HG03520 (cell line): ENCODE data around the gene INMT.

Experiments
- ATAC-seq: cut with Tn5 transposase; IDR thresholded peaks from one replicate; pipeline ENCODE4 v1.9.1; 2021; ENCODE audit warnings: mild to moderate bottlenecking, moderate library complexity; ENCODE audit not compliant: unreplicated experiment

The INMT gene

DNA sequence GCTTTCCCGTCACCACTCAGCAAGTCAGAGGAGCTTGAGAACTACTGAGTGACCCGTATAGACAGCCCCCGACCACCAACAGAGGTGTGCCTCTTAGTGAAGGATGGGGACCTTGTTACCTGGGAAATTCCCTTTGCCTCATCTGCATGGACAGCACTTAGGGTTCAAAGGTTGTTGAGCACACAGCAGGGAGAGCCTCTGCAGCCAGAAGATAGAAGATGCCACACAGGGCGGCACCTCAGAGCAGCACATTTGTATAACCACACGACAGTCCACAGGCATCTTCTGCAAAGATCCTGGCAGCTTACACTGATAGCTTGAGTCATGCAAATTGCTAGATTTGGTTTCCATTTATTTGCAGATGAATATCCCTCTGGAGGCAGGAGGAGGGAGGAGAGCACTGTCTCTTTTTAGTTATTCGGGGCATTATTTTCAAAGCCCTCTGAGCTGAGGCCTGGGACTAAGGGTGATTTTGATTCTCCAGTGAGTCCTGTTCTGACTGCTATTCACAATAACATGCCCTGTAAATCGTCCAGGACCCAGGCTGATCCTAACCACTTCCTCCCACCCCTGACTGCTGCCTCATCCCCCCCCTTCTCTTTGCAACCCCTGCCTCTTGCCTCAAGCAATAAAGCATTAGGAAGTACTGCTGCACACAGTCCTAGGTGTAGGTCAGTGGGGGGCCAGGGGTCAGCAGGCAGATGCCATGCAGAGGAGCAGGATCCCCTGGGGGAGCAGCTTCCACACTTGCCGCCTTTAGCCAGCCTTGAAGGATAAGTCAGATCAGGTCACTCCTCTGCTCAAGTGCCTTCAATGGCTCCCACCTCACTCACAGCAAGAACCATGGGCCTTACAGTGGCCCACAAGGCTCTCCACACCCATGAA is 24.6 kb upstream of the INMT start:
- ATAC-seq: no peak

- ATAC-seq: no peak
Measured at GRCh38 chr7:30728591-30729100, 23.3 kb upstream of the INMT start.

GRCh38 chr7:30729642-30730041 is 22.3 kb upstream of the INMT start:
- ATAC-seq: no peak

GRCh38 chr7:30730097-30730496 is 21.8 kb upstream of the INMT start:
- no peak for ATAC-seq

GRCh38 chr7:30730996-30731395 is 20.9 kb upstream of the INMT start:
- no peak for ATAC-seq

DNA sequence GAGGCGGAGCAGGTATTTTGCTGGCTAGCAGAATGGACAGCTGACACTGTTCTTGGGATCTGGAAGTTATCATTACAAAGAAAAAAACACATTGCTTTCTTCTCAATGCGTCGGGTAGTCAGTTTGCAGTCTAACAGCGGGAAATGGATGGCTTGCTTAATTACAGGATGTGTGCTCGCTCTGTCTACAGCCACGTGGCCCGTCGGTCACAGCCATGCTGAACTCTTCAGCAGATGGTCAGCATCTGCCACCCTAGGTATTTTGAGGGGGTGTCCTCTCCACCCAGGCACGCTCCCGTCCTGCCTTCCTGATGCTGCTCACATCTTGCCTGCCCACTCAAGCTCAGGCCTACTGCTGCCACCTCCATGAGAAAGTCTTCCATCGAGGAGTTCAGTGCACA is 20.4 kb upstream of the INMT start:
- no peak for ATAC-seq

DNA sequence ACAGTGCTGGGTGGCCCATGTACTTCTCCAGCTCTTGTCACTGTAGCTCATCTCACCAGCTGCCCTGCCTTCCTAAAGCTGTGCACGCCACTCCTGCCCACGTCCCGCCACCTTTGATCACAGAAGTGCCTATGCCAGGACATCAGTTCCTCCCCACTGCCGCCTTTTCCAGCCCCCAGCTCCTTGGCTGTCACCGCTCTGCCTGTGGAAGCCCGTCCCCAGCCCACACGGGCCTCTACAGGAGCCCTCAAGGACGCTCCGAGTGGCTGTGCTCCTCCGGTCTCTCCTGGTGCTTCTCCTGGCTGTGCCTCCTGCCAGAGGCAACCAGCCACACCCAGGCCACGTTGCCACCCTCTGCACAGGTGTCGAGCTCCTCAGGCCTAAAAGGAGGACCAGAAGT is 19.3 kb upstream of the INMT start:
- no peak for ATAC-seq

- ATAC-seq: no peak
Measured at GRCh38 chr7:30733216-30733615, 18.7 kb upstream of the INMT start.

DNA sequence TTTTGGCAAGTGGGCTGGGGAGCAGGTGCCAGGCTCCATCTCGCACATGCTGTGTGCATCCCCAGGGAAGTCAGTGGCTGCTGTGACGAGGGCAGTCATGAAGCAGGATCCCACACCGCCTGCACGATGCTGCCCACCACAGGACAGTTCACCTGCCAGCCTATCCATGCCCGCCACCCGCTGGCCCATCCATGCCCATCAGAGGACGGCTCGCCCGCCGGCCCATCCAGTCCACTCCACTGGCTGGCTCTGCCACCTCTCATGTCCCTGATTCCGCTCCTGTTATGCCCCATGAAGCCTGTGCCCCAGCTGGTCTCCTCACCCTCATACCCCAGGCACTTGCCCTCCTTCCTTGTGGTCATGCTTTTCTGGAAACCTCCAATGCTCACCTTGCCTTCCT is 18.2 kb upstream of the INMT start:
- no peak for ATAC-seq

DNA sequence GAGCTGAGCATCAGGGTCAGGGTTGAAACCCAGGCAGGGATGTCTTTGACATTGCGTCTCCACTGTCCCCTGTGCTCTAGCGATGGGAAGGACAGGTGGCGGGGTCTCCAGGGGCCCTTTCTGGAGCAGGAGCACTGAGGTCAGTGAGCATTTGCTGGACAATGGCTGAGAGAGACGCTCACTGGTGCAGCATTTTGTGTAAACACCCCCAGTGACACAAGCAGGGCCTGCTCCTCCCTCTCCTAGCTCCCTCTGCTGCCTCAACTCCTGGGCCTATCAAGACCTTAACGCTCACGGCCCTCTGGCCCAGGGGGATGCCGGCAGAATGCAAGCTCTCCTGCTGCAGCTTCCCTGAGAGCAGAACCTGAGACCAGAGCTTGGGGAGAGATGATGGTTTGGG is 17.4 kb upstream of the INMT start:
- no peak for ATAC-seq

GRCh38 chr7:30735631-30736030 is 16.3 kb upstream of the INMT start:
- ATAC-seq: no peak

DNA sequence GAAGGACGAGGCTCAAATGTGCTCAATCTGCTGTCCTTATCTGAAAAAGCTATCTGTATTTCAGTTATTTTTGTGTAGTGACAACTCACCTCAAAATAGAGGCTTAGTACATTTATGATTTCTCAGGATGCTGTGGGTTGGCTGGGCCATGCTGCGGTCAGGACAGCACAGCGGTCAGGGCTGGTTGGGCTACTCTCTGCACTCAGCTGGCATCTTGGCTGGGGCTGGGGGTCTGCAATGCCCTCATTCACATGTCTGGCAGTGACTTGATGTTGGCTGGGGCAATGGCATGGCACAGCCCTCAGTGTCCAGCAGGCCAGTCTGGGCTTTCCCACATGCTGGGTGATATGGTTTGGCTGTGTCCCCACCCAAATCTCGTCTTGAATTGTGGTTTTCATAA is 15.6 kb upstream of the INMT start:
- ATAC-seq: no peak

DNA sequence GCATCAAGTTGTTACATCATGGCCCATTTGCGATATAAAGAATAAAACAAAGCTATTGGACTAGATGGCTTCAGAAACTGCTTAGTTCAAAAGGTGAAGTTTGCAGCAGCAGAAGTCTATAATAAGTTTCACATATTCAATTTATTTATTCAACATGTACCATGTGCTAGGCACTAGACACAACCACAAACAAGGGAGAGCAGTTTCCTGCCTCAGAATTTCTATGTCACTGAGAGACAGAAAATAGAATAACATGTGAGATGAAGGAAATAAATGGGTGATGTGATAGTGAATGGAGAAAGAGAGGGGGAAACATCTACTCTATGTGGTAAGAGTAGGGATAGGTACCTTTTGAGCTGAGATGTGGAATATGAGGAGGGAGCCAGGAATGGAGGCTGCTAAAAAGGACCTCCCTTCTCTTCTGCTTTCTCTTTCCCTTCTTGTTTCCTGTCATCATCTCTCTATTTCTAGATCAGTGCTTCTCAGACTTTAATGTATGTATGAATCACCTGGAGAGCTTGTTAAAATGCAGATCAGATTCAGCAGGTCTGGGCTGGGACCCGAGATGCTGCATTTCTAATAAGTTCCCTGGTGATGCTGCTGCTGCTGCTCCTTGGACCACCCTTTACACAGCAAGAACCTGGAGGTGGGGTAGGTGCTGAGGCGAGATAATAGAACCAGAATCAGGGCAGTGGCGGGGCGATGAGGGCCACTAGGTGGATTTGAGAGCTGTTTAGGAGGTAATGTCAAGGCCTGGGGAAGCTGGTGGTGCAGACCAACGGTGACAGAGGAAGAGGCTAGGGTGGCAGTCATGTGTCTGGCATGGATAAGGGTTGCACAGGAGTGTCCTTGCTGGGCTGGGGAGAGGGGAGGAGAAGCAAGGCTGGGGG is 13.7 kb upstream of the INMT start:
- no peak for ATAC-seq

DNA sequence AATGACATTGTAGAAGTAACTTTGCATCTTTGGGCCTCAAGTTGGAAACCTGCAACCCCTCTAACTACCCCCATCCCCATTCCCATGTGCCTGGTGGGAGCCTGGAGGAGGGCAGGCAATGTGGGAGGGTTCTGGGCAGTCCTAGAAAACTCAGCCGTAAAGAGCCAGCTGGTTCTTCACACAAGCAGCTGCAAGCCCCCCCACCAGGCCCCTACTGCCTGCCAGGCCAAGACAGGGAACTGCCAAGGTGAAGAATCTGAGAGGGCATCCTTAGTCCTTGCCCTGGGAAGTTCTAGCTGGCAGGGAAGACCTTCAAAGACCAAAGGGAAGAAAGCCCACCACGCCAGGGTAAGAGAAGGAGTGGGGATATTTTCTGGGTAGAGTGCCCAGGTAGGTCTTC is 12.2 kb upstream of the INMT start:
- no peak for ATAC-seq

DNA sequence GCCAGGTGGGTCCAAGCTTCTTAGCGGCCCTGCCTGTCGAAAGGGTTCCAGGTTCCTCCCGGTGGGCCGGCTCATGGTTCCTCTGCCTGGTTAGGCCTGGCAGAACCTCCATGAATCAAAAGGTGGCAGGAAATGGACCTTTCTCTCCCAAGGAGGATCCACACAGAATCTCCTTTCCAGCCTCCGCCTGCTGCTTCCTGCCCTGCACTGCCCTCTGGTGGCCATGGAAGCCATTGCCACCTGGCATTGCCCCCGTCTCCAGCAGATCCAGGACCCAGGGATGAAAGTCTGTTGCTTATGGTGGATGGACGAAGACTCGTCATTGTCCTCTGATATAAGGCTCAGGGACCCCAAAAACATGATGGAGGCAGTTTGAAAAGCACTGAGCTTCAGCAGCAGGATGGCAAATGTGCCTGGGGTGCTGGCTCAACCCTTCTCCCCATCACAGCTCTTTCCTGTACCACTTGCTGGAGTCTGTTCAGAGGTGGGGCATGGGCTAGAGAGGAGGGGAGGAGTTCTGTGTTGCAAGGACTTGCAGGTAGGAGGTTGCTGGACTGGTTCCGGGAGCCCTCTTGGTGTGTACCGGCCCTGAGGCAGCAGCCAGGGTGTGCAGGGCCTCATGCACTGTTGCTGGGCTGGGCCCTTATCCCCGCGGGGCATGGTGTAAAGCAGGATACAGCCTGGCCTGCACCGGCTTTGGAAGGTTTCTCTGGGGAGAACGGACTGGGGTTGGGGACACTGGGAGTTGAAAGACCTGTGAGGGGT is 11.3 kb upstream of the INMT start:
- peak; percentile 61 for ATAC-seq

DNA sequence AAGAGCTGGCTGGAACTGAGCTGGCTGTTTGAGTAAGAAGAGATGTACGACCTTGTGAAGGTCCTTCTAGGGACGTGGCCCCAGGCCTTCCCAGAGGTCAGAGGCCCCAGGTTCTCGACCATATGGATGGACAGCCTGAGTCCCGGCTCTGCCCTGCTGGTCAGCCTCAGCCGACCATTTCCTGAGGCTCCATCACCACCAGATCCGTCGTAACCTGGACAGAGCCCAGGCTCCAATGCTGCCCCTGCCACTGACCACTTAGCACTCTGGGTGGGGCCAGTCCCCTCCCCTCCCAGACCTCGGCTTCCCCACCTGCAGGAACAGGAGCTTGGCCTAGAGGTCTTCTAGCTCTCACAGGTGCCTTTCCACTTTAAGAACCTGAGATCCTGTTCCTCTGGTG is 10.6 kb upstream of the INMT start:
- ATAC-seq: no peak

DNA sequence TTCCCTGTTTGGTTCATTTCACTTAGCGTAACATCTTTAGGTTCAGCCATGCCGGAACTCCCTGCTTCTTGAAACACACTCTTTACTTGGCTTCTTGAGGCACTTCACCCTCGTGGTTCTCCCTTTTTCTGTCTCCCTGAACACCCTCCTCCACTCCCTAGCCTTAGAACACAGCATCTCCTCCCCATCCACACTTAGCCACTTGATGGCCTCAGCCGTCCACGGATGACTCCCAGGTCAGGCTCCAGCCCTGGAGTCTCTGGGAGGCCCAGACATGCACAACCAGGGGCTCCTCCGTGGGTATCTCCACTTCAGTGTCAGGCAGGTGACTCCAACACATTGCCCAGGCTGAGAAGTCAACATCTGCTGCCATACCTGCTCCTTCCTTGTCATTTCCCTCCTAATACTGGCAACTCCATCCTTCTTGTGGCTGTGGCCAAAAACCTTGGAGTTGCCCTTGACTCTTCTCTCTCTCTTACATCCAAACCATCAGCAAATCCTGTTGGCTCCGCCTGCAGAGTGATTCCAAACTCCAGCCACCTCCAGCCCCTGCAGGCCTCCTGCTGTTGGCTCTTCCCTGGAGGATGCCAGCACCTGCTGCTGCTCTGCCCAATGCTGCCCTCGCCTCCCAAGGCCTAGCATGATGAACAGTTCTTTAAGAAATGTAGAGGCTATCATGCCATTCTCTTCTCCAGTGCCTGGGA is 8.4 kb upstream of the INMT start:
- no peak for ATAC-seq

DNA sequence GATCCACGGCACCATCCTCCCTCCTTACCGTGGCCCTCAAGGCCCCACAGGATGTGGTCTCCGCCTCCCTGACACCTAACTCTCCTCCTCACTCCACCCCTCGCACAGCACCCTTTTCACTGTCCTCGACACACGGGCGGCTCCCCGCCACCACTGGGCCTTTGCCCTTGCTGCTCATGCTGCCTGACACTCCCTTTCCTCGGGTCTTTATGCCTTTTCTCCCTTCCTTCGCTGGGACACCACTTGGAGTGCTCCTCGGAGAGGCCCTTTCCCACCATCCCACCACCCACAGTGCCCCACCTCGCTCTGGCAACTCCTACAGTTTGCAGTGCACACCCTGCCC is 7.9 kb upstream of the INMT start:
- ATAC-seq: no peak

- no peak for ATAC-seq
Measured at GRCh38 chr7:30745261-30745941, 6.5 kb upstream of the INMT start.

DNA sequence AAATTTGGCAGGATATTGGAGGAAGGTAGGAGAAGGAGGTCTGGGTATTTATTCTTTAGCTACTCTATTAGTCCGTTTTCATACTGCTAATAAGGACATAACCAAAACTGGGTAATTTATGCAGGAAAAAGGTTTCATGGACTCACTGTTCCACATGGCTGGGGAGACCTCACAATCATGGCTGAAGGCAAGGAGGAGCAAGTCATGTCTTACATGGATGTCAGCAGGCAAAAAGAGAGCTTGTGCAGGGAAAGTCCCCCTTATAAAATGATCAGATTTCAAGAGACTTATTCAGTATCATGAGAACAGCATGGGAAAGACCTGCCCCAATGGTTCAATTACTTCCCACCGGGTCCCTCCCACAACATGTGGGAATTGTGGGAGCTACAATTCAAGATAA is 1.9 kb upstream of the INMT start:
- ATAC-seq: no peak
